DOHH2 (cell line): Measurements from ENCODE around the gene RCL1.

Experiments used
- H3F3A ChIP-seq: fragments of 200-600 bp; sonication (generic), shearing (Covaris generic); 2 replicates; pipeline ENCODE4 v1.6.0; 2016; ENCODE audit warnings: antibody characterized with exemption, mild to moderate bottlenecking; ENCODE audit not compliant: control insufficient read depth, insufficient read depth
- H3K27ac ChIP-seq: fragments of 200-600 bp; sonication (generic); 2 replicates; pipeline ENCODE4 v1.5.1; 2014; ENCODE audit warnings: low read depth, mild to moderate bottlenecking, low read length, moderate library complexity
- H3K27me3 ChIP-seq: fragments of 200-600 bp; sonication (generic); 2 replicates; pipeline ENCODE4 v1.6.1; 2014; ENCODE audit warnings: mild to moderate bottlenecking, low read length, mixed read lengths; ENCODE audit not compliant: control insufficient read depth
- H3K36me3 ChIP-seq: fragments of 200-600 bp; sonication (generic); 2 replicates; pipeline ENCODE4 v1.6.1; 2014; ENCODE audit warnings: mild to moderate bottlenecking, low read length, moderate library complexity, mixed read lengths; ENCODE audit not compliant: control insufficient read depth
- H3K4me1 ChIP-seq: fragments of 200-600 bp; sonication (generic); 2 replicates; pipeline ENCODE4 v1.6.1; 2014; ENCODE audit warnings: mild to moderate bottlenecking, low read length, mixed read lengths; ENCODE audit not compliant: control insufficient read depth
- H3K4me2 ChIP-seq: fragments of 200-600 bp; sonication (generic); 2 replicates; pipeline ENCODE4 v1.6.0; 2014; ENCODE audit warnings: mild to moderate bottlenecking, low read length, moderate library complexity
- H3K4me3 ChIP-seq: fragments of 200-600 bp; sonication (generic); 2 replicates; pipeline ENCODE4 v1.5.1; 2014; ENCODE audit warnings: mild to moderate bottlenecking, low read length, mixed read lengths
- H3K79me2 ChIP-seq: fragments of 200-600 bp; sonication (generic); 2 replicates; pipeline ENCODE4 v1.6.1; 2014; ENCODE audit warnings: mild to moderate bottlenecking, low read length, mixed read lengths; ENCODE audit not compliant: control insufficient read depth
- H3K9me2 ChIP-seq: fragments of 200-600 bp; sonication (generic); replicated peaks from 2 replicates; pipeline ENCODE4 v1.6.1; 2014; ENCODE audit warnings: mild to moderate bottlenecking, low read length, mixed read lengths; ENCODE audit not compliant: control insufficient read depth
- H3K9me3 ChIP-seq: fragments of 200-600 bp; sonication (generic); 2 replicates; pipeline ENCODE4 v1.6.1; 2014; ENCODE audit warnings: antibody characterized with exemption, low read length, mixed read lengths; ENCODE audit not compliant: control insufficient read depth, insufficient read depth
- H4K20me1 ChIP-seq: fragments of 200-600 bp; sonication (generic); 2 replicates; pipeline ENCODE4 v1.6.0; 2014; ENCODE audit warnings: low read depth, mild to moderate bottlenecking, antibody characterized with exemption, low read length, moderate library complexity; ENCODE audit not compliant: control insufficient read depth, insufficient read depth
- CTCF ChIP-seq: fragments of 200-600 bp; sonication (generic); IDR thresholded peaks from one replicate; pipeline ENCODE4 v1.5.1; 2014; ENCODE audit warnings: antibody characterized with exemption, mild to moderate bottlenecking, low read depth, low read length; ENCODE audit not compliant: poor library complexity, severe bottlenecking
- EZH2phosphoT487 ChIP-seq: fragments of 200-600 bp; sonication (generic); IDR thresholded peaks from 2 replicates; pipeline ENCODE4 v1.6.1; 2017; ENCODE audit warnings: borderline replicate concordance, mild to moderate bottlenecking, antibody characterized with exemption, low read length, moderate library complexity, mixed read lengths

RCL1 gene

GRCh38 chr9:4850603-4851310 is 58.0 kb downstream of the RCL1 start:
- Histone ChIP-seq H3F3A (no peaks in the 10 kb centered on the region), H3K9me3 (no peaks in the 10 kb centered on the region), H3K79me2 (no peaks in the 10 kb centered on the region), H3K27ac (no peak overlapping the region), H3K4me1 (no peaks in the 10 kb centered on the region), H4K20me1 (no peaks in the 10 kb centered on the region), H3K27me3 (no peaks in the 10 kb centered on the region), H3K4me3 (no peak overlapping the region), H3K4me2 (no peak overlapping the region), H3K9me2 (no peaks in the 10 kb centered on the region), H3K36me3 (peaks cover 63% of the 10 kb centered on the region)
- TF ChIP-seq CTCF (no peak), EZH2phosphoT487 (no peak)

- H3K9me3 ChIP-seq, result no peaks in the 10 kb centered on the region
- H3K36me3 ChIP-seq, result peaks cover 58% of the 10 kb centered on the region
- H3K4me1 ChIP-seq, result no peaks in the 10 kb centered on the region
- TF ChIP-seq EZH2phosphoT487 (no peak), CTCF (no peak)
- H4K20me1 ChIP-seq, result no peaks in the 10 kb centered on the region
- no peaks in the 10 kb centered on the region for H3F3A ChIP-seq
- H3K4me2 ChIP-seq, result no peak overlapping the region
- no peak overlapping the region for H3K4me3 ChIP-seq
- H3K9me2 ChIP-seq, result no peaks in the 10 kb centered on the region
- no peaks in the 10 kb centered on the region for H3K79me2 ChIP-seq
- H3K27me3 ChIP-seq, result no peaks in the 10 kb centered on the region
- no peak overlapping the region for H3K27ac ChIP-seq
These were observed 59.7 kb downstream of the RCL1 start for GRCh38 chr9:4852419-4852818.

GRCh38 chr9:4854265-4854590 is 61.5 kb downstream of the RCL1 start:
- Histone ChIP-seq H3K36me3 (peaks cover 56% of the 10 kb centered on the region), H4K20me1 (no peaks in the 10 kb centered on the region), H3K4me3 (no peak overlapping the region), H3K79me2 (no peaks in the 10 kb centered on the region), H3K9me3 (no peaks in the 10 kb centered on the region), H3K4me2 (no peak overlapping the region), H3K9me2 (no peaks in the 10 kb centered on the region), H3K27me3 (no peaks in the 10 kb centered on the region), H3K27ac (no peak overlapping the region), H3F3A (no peaks in the 10 kb centered on the region), H3K4me1 (no peaks in the 10 kb centered on the region)
- TF ChIP-seq EZH2phosphoT487 (no peak), CTCF (no peak)
